ENCODE data around the gene CST2. TPM values are rescaled to one million over a fixed set of nuclear protein-coding genes. Genes with fewer than 3 reads are reported as not detected.
"Not testable (repeated sequence)": the region's sequence is repeated elsewhere in the genome, so short reads cannot be mapped to it uniquely, and the experiment has no call there.

Gene CST2
- polyA plus RNA-seq, 5 donors = 0.30 TPM; not detected in 4

DNA sequence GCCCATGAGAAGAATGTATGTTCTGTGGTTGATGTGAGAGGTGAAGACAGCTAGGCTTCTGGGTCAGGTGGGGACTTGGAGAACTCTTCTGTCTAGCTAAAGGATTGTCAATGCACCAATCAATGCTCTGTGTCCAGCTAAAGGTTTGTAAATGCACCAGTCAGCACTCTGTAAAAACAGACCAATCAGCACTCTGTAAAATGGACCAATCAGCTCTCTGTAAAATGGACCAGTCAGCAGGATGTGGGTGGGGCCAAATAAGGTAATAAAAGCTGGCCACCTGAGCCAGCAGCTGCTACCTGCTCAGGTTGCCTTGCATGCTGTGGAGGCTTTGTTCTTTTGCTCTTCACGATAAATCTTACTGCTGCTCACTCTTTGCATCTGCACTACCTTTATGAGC is 15.0 kb downstream of the CST2 start:
- not testable (repeated sequence) for DNase-seq

DNA sequence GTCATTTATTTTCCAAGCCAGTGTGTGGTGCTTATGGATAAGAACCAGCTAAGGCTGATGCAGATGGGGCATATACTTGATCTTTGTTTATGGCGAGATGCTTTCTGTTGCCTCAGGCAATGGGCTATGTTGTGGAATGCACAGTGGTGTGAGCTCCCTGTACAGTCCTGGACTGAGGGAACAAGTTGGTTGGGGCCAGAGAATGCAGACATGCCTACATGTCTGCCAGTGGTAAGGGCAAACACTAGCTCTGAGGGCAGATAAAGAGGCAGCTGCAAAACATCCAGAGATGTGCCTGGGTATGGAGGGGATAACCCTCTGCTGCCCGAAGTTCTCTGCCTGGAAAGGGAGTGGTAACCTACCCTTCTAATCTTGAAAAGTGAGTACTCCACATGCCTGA is 16.2 kb downstream of the CST2 start:
- DNase-seq = not testable (repeated sequence)

DNA sequence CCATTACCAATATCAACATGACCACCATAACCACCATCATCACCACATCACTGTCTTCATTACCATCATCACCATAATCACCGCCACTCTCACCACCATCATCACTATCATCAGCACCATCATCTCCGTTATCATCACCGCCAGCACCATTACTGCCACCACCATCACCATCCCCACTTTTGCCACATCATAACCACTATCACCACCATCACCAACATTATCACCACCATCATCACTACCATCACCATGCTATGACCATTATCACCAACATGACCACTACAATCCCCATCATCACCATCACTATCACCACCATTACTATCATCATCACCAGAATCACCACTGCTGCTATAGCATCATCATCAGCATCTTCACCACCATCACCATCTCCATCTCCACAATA is 25.7 kb downstream of the CST2 start:
- no peak for DNase-seq

DNA sequence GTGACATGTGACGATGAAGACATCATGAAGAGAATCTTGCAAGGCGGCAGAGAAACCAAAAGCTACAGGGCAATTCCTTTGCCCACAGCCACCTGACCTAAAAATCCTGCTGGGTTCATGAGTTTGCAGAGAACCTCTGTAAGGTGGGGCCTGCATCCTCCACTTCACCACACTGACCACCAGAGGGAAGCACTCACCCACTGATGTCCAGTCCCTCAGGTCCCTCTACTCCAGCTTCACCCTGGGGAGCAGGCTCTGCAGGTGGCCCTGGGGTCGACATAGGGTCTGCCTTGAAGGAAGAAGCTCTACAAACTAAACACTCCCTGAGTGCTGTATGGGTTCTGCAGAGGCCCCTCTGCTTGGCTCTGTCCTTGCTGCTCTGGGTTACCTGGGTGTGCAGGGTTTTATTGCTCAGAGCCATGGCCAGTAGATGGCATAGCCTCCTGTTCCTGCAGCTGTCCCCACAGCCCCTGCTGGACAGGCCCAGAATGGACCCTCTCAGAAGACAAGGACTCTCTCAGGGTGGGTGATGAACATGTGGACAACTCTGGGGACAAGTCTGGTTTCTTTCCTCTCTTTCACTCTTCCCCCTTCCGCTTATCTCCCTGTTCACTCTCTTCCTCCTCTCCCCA is 27.2 kb downstream of the CST2 start:
- not testable (repeated sequence) for DNase-seq

DNA sequence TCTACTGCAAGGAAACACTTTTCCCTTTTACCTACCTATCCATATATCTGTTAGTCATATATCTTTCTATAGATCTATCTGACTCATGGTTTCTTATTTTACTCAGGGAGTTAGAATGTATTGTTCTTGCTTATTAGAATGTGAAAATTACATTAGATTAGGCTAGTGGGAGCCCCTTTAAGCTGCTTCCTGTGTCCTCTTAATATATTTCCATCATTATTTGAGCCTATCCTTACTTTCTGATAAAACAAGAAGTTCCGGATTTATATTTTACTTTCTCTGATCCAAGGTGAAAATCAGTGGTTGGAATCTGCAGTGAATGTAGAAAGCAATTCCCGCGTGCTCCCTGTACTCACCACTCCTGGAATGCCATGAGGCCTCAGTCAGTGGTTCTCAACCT is 31.0 kb downstream of the CST2 start:
- DNase-seq = no peak

DNA sequence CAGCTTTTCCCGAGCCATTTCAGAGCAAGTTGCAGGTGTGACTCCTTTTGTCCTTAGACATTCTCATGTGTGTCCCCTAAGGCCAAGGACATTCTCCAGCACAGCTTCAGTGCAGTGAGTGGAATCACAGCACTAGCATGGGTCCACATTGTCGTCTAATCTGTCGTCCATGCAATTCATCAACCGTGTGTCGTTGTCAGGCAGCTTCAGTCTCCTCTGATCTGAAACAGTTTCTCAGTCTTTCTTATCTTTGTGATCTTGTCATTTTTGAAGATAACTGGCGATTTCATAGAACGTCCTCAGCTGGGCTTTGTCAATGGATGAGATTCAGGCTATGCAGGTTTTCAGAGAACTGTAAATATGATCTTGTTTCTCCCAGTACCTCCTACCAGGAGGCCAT is 31.7 kb downstream of the CST2 start:
- no peak for DNase-seq

DNA sequence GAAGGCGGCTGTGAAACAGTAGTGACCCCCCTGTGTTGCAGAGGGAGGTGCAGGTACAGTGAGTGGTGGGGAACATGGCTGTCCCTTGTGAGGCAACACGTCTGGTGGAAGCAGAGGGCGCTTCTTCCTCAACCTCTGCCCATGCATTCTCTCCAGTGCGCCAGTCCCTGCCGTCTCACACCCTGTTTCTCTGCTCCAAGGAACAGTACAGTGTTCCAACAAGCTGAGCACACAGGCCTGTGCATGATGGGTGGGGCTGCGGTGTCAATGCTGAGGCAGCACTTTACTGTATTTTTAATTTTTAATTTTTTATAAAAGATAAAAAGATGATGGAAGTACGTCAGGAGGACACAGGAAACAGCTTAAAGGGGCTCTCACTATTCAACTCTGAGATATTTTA is 32.5 kb downstream of the CST2 start:
- no peak for DNase-seq

DNA sequence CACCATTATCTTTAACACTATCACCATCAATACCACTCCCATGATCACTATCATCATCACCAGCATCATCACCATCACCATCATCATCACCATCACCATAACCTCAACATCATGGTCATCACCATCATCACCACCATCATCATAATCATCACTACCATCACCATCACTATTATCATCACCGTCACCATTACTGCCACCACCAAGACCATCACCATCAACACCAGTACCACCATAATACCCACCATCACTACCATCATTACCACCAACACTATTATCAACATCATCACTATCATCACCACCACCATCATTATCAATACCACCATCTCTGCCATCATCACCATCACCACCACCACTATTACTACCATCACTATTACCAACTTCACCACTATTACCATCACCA is 43.1 kb downstream of the CST2 start:
- DNase-seq = no peak

DNA sequence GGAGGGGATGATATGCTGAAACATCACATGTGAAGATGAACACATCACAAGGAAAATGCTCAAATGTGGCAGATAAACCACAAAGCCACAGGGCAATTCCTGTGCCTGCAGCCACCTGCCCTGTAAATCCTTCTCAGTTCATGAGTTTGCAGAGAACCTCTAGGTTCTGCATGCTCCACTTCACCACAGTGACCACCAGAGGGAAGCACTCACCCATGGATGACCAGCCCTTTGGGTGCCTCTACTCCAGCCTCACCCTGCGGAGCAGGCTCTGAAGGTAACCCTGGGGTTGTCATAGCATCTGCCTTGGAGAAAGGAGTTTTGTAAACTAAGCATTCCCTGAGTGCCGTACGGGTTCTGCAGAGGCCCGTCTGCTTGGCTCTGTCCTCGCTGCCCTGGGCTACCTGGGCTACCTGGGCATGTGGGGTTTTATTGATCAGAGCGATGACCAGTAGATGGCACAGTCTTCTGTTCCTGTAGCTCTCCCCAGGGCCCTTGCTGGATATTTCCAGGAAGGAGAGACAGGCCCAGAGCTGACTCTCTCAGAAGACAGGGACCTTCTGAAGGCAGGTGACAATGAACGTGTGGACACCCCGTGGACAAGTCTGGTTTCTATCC is 44.1 kb downstream of the CST2 start:
- DNase-seq = peak in 1 of 2 donors; percentile 6

DNA sequence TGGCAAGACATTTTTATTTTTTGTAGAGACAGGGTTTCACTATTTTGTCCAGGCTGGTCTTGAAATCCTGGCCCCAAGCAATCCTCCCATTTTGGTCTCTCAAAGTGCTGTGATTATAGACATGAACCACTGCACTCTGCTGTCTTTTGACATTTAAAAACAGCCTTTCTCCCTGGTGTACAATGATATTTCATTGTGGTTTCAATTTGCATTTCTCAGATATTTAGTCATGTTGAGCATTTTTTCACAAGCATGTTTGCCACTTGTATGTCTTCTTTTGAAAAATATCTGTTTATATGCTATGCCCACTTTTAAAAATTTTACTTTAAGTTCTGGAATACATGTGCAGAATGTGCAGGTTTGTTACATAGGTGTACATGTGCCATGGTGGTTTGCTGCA is 47.9 kb downstream of the CST2 start:
- not testable (repeated sequence) for DNase-seq

DNA sequence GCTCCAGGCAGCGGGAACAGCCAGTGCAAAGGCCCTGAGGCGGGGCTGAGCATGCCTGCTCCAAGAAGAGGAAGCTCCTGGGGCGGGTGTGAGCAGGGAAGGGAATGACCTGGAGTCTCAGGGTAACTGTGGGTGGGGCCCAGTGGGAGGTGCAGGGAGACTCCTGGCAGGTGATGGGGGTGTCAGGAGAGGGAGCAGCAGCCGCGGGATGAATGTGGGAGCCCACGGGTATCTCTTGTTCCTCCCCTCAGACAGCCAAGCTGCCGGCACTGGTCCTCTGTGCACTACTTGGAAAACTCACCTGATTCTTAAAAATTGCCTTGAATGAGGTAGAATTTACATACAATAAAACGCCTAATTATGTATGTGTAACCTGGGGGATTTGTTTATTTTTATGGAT is 49.1 kb downstream of the CST2 start:
- DNase-seq = not testable (repeated sequence)

DNA sequence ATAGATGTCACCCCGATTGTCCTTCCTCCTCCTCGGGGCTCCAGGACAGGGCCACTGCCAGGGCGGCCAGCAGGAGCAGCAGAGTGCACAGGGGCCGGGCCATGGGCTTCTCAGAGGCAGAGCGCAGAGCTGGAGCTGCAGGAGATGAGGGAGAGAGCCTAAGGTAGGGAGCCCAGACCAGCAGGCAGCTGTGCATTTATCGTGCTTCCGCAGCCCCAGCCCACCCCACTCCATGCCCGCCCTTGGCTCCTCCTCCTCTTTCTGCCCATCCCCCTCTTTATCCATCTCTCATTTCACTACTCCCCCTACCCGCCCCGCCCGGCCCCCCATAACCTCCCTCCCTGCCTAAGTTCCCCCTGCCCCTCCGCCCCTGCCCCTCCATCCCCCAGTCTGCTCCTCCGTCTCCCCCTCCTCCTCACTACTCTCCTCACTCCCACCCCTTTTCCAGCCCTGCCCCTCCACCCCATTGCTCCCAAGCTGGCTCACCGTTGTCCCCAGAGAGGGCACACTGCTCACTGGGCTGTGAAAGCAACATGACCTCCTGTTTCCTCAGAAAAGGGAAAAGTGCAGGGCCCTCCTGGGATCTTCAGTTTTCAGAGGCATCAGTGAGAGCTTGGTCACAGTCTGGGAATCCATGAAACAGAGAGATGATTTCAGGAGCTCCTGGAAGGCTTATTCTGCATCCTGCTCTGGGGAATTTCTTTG is 50.3 kb downstream of the CST2 start:
- DNase-seq = no peak

DNA sequence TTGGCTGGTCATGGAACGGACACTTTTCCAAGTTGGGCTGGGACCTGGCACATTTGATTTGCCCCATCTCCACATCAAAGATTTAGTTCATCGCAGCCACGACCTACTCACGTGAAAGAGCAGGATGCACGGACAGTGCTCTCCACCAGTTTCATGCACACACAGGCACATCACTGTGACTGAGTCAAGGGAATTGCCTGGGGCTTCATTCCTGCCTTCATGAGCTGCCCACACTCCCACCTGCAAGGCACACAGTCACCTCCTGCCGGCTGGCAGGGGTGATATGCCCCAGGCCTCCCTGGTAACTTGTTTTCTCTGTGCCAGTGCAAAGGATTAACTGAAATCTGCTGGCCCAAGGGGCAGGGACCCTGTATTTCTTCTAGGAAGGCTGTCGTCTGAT is 52.4 kb downstream of the CST2 start:
- DNase-seq = no peak

Other genes with a start within 250 kb of the CST2 start
- not detected for gene CST9, start 220.8 kb downstream of the CST2 start, polyA plus RNA-seq (ENCODE audit: insufficient read depth in 1 of 5, insufficient read length in 5 of 5, low replicate concordance in 1 of 5)
- 100 to 1,000 TPM; 128 to 220 (median 157) TPM for gene CST3, start 188.8 kb downstream of the CST2 start, polyA plus RNA-seq (ENCODE audit: insufficient read depth in 1 of 5, insufficient read length in 5 of 5, low replicate concordance in 1 of 5)
- not detected for gene CST4, start 137.7 kb downstream of the CST2 start, polyA plus RNA-seq (ENCODE audit: insufficient read depth in 1 of 5, insufficient read length in 5 of 5, low replicate concordance in 1 of 5)
- not detected for gene CST1, start 75.8 kb downstream of the CST2 start, polyA plus RNA-seq (ENCODE audit: insufficient read depth in 1 of 5, insufficient read length in 5 of 5, low replicate concordance in 1 of 5)
- gene CST5, start 53.0 kb upstream of the CST2 start, polyA plus RNA-seq (ENCODE audit: insufficient read depth in 1 of 5, insufficient read length in 5 of 5, low replicate concordance in 1 of 5) = under 1 TPM in 1 of 5 donors, not detected in 4; 0.28 TPM
- gene GGTLC1, start 162.1 kb upstream of the CST2 start, polyA plus RNA-seq (ENCODE audit: insufficient read depth in 1 of 5, insufficient read length in 5 of 5, low replicate concordance in 1 of 5) = 1 to 10 TPM in 3 of 5 donors, under 1 TPM in 2; 0.81 to 2.1 (median 1.7) TPM

All from right lung (tissue), 5 donors.